Suprapubic skin (tissue), 4 donors: Measurements from ENCODE around the gene C16orf95.

Experiments used
- CTCF ChIP-seq, 2 donors: fragments of 200-600 bp in 1 of 2; fragments of 450-650 bp in 1 of 2; sonication (generic) in 1 of 2; IDR thresholded peaks; one replicate each; pipeline ENCODE4 v1.5.1; 2016 to 2019; ENCODE audit warnings: antibody characterized with exemption in 2 of 2, mild to moderate bottlenecking in 1 of 2, moderate library complexity in 1 of 2
- POLR2A ChIP-seq, 2 donors: fragments of 450-650 bp; IDR thresholded peaks; one replicate each; pipeline ENCODE4 v1.6.1; 2017; ENCODE audit warnings: antibody characterized with exemption in 2 of 2, mild to moderate bottlenecking in 2 of 2, moderate library complexity in 2 of 2
- POLR2AphosphoS5 ChIP-seq, 3 donors: sonication (generic); formaldehyde crosslinking; IDR thresholded peaks; one replicate each; pipeline ENCODE4 v1.6.1; 2017; ENCODE audit warnings: antibody characterized with exemption in 3 of 3

GRCh38 chr16:87332150-87332549 lies 15.0 kb upstream of the C16orf95 start:
- no peak for TF ChIP-seq CTCF (IDR thresholded peaks at IDR 0.05)
- no peak for TF ChIP-seq POLR2AphosphoS5 (IDR thresholded peaks at IDR 0.05)
- no peak for TF ChIP-seq POLR2A (IDR thresholded peaks at IDR 0.05)
